ENCODE results near the gene TRIM71.

The TRIM71 gene

DNA sequence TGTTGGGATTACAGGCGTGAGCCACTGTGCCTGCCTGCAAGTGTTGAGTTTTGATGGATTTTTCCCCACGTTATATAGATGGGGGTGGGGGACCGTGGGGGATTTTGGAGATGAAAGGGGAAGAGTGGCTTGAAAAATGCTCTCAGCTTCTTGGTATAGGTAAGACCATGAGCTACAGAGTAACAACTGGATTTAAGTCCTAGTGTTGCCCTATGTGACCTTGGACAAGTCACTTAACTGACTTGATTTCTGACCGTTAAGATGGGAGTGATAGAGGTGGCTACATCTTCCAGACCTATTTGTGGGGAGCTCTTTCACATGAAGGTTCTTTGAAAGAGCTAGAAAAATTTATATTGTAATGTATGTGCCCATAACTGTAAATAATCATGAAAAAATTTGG is 13.3 kb downstream of the TRIM71 start:
- no peak for DNase-seq
- no peaks in the 10 kb centered on the region for H3K9me3 Mint-ChIP-seq
- ATAC-seq, result no peak
- H3K36me3 Mint-ChIP-seq (ENCODE audit: low read depth), result no peaks in the 10 kb centered on the region
- no peaks in the 10 kb centered on the region for H3K4me1 Mint-ChIP-seq
- no peak overlapping the region for H3K4me3 Mint-ChIP-seq
- H3K27me3 Mint-ChIP-seq, result peaks cover 15% of the 10 kb centered on the region
- H3K27ac Mint-ChIP-seq, result no peak overlapping the region

DNA sequence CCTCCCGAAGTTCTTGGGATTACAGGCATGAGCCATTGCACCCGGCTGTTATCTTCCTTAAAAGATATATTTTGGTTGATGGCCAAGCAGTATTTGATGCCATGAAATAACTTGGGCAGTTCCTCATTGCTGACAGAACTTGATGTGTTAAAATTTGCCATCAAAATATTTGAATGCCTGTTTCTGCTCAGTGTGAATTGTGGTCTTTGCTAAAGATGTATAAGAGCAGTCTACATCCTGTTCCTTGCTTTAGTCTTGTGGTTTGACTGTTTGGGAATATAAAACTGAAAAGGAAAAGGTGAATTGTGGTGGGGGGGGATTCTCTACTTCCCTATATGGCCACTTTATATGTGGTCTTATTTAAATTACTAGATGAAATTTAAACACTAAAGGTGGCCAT is 14.0 kb downstream of the TRIM71 start:
- no peak overlapping the region for H3K4me3 Mint-ChIP-seq
- H3K27me3 Mint-ChIP-seq, result peaks cover 15% of the 10 kb centered on the region
- DNase-seq (no peak), ATAC-seq (no peak)
- no peaks in the 10 kb centered on the region for H3K36me3 Mint-ChIP-seq (ENCODE audit: low read depth)
- H3K27ac Mint-ChIP-seq, result no peak overlapping the region
- no peaks in the 10 kb centered on the region for H3K4me1 Mint-ChIP-seq
- no peaks in the 10 kb centered on the region for H3K9me3 Mint-ChIP-seq

DNA sequence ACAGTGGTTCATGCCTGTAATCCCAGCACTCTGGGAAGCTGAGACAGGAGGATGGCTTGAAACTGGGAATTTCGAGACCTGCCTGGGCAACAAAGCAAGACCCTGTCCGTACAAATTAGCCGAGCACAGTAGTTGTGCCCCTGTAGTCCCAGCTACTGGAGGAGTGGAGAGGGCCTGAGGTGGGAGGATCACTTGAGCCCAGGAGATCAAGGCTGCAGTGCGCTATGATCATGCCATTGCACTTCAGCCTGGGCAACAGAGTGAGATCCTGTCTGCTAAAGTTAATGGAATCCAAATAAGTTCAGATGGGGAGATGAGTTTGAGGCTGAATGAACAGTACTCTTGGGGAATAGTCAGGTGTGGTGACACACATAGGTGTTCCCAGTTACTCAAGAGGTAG is 14.4 kb downstream of the TRIM71 start:
- Mint-ChIP-seq H3K4me1 (no peaks in the 10 kb centered on the region), H3K9me3 (no peaks in the 10 kb centered on the region), H3K27me3 (peaks cover 15% of the 10 kb centered on the region), H3K27ac (no peak overlapping the region), H3K4me3 (no peak overlapping the region), H3K36me3 (ENCODE audit: low read depth) (no peaks in the 10 kb centered on the region)
- DNase-seq, result no peak
- no peak for ATAC-seq

DNA sequence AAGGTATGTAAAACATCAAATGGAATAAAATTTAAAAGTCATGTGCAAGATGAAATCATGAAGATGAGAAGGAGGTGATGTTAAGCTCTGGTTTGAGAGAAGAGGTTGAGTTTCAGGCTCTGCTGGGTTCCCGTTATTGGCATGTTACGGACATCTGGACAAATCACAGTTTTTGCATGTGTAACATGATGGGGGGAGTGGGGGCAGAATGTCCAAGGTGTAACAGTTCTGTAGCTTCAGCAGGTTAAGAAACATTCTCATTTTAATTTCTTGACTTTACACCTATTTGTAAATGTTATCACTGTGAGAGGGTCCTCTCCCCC is 17.2 kb downstream of the TRIM71 start:
- H3K9me3 Mint-ChIP-seq, result no peaks in the 10 kb centered on the region
- H3K4me3 Mint-ChIP-seq, result no peak overlapping the region
- H3K27ac Mint-ChIP-seq, result no peak overlapping the region
- ATAC-seq (no peak), DNase-seq (no peak)
- H3K27me3 Mint-ChIP-seq, result peaks cover 11% of the 10 kb centered on the region
- no peaks in the 10 kb centered on the region for H3K4me1 Mint-ChIP-seq
- H3K36me3 Mint-ChIP-seq (ENCODE audit: low read depth), result no peaks in the 10 kb centered on the region

DNA sequence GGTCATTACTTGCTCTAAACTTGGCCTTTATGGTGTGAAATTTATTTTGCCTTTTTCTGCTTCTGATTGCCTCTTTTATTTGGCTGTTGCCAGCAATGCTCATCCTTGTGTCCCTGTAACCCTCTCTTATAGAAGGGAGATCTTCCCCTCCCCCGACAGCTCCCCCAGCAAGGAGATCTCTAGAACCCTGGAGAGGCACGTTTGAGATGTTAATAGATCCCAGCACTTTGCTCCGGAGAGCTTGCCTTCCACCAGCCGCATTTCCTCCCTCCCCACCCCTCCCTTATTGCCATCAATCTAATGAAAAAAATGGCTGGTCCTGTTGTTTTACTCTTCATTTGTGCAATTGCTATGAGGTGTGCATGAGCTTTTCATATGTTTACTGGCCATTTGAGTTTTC is 18.2 kb downstream of the TRIM71 start:
- Mint-ChIP-seq H3K4me1 (no peaks in the 10 kb centered on the region), H3K4me3 (no peak overlapping the region), H3K27ac (no peak overlapping the region), H3K9me3 (no peaks in the 10 kb centered on the region), H3K36me3 (ENCODE audit: low read depth) (no peaks in the 10 kb centered on the region), H3K27me3 (peaks cover 10% of the 10 kb centered on the region)
- no peak for ATAC-seq
- no peak for DNase-seq

DNA sequence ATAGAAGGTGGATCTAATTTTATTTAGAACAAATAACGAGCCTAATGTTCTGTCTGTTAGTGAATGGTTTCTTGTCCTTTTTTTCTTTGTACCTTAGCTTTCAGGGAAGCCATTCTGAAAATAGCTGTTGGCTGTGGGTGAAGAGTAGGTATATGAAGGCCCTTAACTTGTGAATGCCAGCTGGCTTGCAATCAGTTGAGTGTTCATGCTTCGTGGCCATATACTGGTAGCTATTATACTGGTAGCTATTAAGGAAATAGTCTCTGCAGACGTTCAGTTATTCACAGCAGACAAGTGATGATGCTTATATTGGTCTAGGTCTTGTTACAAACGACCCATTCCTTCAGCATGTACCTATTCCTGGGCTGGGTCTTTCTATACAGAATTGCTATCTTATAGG is 18.8 kb downstream of the TRIM71 start:
- no peaks in the 10 kb centered on the region for H3K4me1 Mint-ChIP-seq
- no peak for ATAC-seq
- no peaks in the 10 kb centered on the region for H3K9me3 Mint-ChIP-seq
- no peak overlapping the region for H3K4me3 Mint-ChIP-seq
- H3K27me3 Mint-ChIP-seq, result peaks cover 10% of the 10 kb centered on the region
- no peak for DNase-seq
- H3K27ac Mint-ChIP-seq, result no peak overlapping the region
- H3K36me3 Mint-ChIP-seq (ENCODE audit: low read depth), result no peaks in the 10 kb centered on the region

DNA sequence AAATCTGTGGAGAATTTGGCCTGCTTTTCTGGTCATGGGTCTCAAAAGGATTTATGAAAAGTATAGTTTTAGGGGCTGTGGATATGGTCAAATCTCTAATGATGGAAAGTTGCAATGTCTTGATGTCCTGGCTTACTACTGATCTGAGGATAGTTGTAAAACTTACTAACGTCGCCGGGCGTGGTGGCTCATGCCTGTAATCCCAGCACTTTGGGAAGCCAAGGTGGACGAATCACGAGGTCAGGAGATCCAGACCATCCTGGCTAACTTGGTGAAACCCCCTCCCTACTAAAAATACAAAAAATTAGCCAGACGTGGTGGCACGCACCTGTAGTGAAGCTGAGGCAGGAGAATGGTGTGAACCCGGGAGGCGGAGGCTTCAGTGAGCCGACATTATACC is 19.6 kb downstream of the TRIM71 start:
- H3K36me3 Mint-ChIP-seq (ENCODE audit: low read depth), result no peaks in the 10 kb centered on the region
- H3K4me1 Mint-ChIP-seq, result peaks cover 6% of the 10 kb centered on the region
- DNase-seq (no peak), ATAC-seq (no peak)
- no peaks in the 10 kb centered on the region for H3K9me3 Mint-ChIP-seq
- peaks cover 6% of the 10 kb centered on the region for H3K27me3 Mint-ChIP-seq
- no peak overlapping the region for H3K4me3 Mint-ChIP-seq
- no peak overlapping the region for H3K27ac Mint-ChIP-seq

DNA sequence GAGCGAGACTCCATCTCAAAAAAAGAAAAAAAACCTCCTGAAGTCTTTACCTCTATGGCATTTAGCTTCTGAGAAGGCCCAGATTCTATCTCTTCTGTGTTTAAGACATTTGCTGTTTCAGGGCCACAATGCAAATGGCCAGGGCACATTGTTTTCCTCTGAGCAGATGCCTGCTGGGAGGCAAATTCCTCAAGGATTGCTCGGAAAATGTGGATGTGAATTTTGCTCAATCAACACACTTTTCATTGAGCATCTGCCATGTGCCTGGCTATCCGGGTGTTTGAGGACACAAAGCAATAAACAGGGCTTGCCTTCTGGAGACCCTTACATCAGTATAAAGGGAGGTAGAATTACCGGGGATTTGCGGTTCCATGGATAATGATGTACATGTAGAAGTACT is 20.0 kb downstream of the TRIM71 start:
- DNase-seq (no peak), ATAC-seq (no peak)
- Mint-ChIP-seq H3K27me3 (peaks cover 5% of the 10 kb centered on the region), H3K36me3 (ENCODE audit: low read depth) (no peaks in the 10 kb centered on the region), H3K4me3 (no peak overlapping the region), H3K27ac (no peak overlapping the region), H3K4me1 (peaks cover 9% of the 10 kb centered on the region), H3K9me3 (no peaks in the 10 kb centered on the region)

DNA sequence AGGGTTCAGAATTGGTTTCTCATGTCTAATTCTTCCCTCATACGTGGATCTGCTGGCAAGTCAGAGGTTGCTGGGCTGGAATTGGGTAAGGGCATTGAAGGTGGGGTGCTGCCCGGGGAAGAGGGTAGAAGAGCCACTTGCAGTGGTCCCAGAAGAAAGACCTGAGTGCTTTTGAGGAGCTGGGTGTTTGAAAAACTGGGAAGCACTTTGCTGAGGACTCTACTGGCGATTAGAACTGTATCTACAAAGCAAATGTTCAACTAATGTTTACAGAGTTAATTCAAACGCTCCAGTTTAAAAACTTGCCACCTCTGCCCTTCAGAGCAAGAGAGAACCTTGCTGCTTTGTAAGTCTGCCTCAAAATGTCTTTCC is 21.9 kb downstream of the TRIM71 start:
- Mint-ChIP-seq H3K36me3 (ENCODE audit: low read depth) (no peaks in the 10 kb centered on the region), H3K4me1 (peaks cover 11% of the 10 kb centered on the region), H3K27me3 (peaks cover 3% of the 10 kb centered on the region), H3K4me3 (no peak overlapping the region), H3K9me3 (no peaks in the 10 kb centered on the region), H3K27ac (no peak overlapping the region)
- ATAC-seq (no peak), DNase-seq (no peak)

DNA sequence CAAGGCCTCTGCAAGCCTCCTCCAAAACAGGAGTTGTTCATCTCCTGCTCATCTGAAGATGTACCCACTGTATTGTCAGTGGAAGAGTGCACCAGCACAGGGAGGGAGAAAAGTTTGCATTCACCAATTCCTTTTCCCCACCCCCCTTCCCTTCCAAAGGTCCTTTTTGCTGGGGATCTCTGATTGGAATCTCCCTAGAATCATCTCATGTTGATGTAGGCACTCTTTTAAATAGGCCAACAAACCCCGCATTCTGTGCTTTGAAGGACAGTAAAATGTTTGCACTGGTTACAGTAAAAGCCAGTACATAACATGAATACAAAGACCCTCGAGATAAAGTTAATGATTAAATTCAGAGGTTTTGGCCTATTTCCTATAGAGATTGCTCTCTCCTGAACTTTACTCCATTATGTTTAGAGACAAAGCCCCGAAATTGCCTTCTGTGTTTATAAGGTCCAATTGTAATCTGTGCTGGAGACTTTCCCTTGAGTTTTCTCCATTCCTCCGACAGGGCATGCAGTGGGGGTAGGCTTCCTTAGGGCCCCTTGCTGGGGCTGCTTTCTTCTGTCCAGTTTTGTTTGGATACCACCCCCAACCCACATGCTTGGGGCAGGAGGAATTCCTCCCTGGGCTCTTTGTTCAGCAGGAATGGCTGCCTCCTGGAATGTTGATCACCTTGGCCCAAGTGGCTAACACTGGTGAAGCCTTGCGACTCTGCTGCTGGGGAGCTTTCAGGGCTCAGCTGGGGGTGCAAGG is 22.5 kb downstream of the TRIM71 start:
- ATAC-seq (no peak), DNase-seq (no peak)
- Mint-ChIP-seq H3K36me3 (ENCODE audit: low read depth) (no peaks in the 10 kb centered on the region), H3K27ac (no peak overlapping the region), H3K9me3 (no peaks in the 10 kb centered on the region), H3K4me1 (peaks cover 11% of the 10 kb centered on the region), H3K27me3 (no peaks in the 10 kb centered on the region), H3K4me3 (no peak overlapping the region)

DNA sequence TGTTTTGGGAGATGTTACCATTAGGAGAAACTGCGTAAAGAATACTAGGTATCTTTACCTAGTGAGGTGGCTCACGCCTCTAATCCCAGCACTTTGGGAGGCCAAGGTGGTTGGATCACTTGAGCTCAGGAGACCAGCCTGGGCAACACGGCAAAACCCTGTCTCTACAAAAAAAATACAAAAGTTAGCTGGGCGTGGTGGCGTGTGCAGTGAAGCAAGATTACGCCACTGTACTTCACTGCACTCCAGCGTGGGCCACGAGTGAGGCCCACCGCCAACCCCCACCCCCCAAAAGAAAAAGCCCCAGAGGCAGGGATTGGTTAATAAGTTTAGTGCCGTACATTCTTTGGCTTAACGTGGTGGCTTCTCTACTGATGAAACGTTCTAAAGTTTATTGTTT is 23.5 kb downstream of the TRIM71 start:
- Mint-ChIP-seq H3K27me3 (no peaks in the 10 kb centered on the region), H3K36me3 (ENCODE audit: low read depth) (no peaks in the 10 kb centered on the region), H3K4me3 (no peak overlapping the region), H3K4me1 (peaks cover 11% of the 10 kb centered on the region), H3K9me3 (no peaks in the 10 kb centered on the region), H3K27ac (no peak overlapping the region)
- no peak for DNase-seq
- ATAC-seq, result no peak

DNA sequence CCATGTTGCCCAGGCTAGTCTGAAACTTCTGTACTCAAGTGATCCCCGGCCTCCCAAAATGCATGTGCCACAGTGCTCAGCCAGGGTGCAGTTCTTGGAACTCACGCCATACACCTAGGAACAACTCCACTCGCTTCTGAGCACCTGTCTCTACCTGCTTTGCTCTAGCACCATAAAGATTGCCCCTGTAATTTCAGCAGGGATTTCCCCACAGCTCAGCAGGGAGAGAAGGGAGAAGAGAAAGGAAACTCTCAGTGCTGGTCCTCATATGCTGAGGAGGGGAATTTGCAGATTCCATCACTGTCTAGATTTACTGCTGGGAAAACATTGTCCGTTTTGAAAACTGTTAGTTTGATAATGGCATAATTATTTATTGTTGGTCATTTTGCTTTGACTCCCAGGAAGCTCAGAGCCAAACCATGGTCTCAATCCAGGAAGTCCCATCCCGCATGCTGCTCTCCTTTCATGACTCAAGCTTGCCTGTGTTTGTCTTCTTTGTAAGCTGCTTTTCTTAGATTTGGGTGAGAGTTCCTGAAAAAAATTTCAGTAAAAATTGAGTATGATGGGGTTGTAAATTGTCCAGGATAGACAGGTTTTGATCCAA is 24.2 kb downstream of the TRIM71 start:
- ATAC-seq, result no peak

DNA sequence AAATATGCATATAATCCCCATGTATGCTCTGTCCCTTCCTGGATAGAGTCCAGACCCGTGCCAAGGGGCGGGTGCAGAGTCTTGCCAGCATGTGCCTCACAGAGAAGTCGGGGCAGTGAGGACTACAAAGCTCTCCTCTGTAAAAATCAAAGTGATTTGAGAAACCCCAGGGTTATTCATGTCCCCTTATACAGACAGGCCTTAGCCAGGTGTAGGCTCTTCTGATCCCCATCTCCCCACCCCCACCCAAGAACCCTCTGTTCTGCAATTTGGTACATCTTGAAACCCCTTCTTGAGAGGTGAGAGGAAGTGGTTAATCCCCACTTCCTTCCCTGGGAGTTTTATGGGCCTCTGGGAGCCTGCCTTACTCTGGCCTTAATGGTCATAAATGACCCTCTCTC is 24.7 kb downstream of the TRIM71 start:
- no peak overlapping the region for H3K4me3 Mint-ChIP-seq
- no peak for DNase-seq
- H3K27ac Mint-ChIP-seq, result no peak overlapping the region

More for the DNA sequence above, 24.2 kb downstream of the TRIM71 start:
- Mint-ChIP-seq H3K9me3 (no peaks in the 10 kb centered on the region), H3K4me1 (peaks cover 11% of the 10 kb centered on the region), H3K27me3 (no peaks in the 10 kb centered on the region), H3K27ac (no peak overlapping the region), H3K36me3 (ENCODE audit: low read depth) (no peaks in the 10 kb centered on the region), H3K4me3 (no peak overlapping the region)
- no peak for DNase-seq

DNA sequence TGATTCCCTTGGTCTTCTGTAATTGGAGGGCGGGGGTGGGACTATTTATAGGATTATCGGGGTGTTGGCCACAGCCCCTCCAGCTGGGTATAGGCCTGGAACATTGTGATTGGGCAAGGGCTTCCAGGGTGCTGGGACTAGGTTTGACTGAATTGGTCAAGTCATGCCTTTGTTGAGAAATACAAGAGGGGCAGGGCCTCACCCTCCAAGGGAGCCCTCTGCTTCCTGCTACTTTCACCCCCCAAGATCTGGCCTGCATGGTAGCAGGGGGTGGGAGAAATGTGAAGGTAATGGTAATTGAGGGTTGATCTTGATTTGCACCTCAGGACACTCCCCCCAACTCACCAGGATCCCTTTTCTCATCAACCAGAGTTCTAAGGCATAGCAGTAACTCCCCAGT is 25.2 kb downstream of the TRIM71 start:
- DNase-seq (no peak), ATAC-seq (no peak)
- peaks cover 11% of the 10 kb centered on the region for H3K4me1 Mint-ChIP-seq
- no peak overlapping the region for H3K4me3 Mint-ChIP-seq
- no peaks in the 10 kb centered on the region for H3K36me3 Mint-ChIP-seq (ENCODE audit: low read depth)
- H3K27ac Mint-ChIP-seq, result no peak overlapping the region
- no peaks in the 10 kb centered on the region for H3K27me3 Mint-ChIP-seq
- H3K9me3 Mint-ChIP-seq, result no peaks in the 10 kb centered on the region

More for the DNA sequence above, 24.7 kb downstream of the TRIM71 start:
- no peaks in the 10 kb centered on the region for H3K27me3 Mint-ChIP-seq
- H3K9me3 Mint-ChIP-seq, result no peaks in the 10 kb centered on the region
- H3K36me3 Mint-ChIP-seq (ENCODE audit: low read depth), result no peaks in the 10 kb centered on the region
- ATAC-seq, result no peak
- H3K4me1 Mint-ChIP-seq, result peaks cover 11% of the 10 kb centered on the region

DNA sequence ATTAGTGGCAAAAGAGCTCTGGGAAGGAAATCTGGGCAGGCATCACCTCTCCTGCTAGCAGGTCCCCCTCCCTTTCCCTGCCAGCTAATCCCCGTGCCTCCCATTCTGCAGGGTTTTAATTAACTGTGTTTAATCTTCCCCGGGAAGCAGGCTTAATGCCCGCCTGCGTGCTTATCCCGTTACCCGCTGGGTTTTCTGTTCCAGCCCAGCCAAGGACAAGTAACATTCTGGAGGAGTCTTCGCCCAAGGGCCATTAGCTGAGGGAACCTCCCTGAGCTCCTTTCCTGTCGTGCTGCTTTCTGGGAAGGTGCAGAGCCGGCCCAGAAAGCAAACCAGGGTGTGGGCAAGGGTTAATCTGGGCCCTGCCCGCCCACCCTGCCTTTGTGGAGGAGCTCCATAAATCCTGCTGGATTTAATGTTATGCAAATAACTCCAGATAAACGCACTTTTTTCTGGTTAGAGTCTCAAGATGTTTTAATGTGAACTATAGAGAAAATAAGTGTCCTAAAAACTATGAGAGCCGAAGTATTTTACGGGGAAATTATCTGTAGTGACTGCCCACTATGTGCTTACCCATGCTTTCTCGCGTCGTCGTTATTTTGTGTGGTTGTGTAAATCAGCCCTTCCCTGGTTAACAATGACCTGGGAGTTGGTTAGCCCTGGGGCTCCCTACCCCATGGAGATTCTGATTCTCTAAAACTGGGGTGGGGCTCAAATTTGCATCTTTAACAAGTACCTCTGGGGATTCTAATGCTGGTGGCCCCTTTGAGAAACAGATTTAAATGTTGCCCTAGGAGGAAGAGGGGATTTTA is 25.9 kb downstream of the TRIM71 start:
- no peaks in the 10 kb centered on the region for H3K27me3 Mint-ChIP-seq
- peaks cover 11% of the 10 kb centered on the region for H3K4me1 Mint-ChIP-seq
- no peaks in the 10 kb centered on the region for H3K36me3 Mint-ChIP-seq (ENCODE audit: low read depth)
- H3K9me3 Mint-ChIP-seq, result no peaks in the 10 kb centered on the region
- DNase-seq (no peak), ATAC-seq (no peak)
- no peak overlapping the region for H3K4me3 Mint-ChIP-seq
- no peak overlapping the region for H3K27ac Mint-ChIP-seq

All from activated naive CD8-positive, alpha-beta T cell treated with anti-CD3 and anti-CD28 coated beads, Interleukin-2, amount 50 U/mL, for 24 hours (primary cell).